HG03442 (cell line): Measurements from ENCODE around the gene CPLX3.
A peak's percentile ranks its signal among the peaks of the same experiment; 100 is the strongest.
"Not testable (repeated sequence)": the region's sequence is repeated elsewhere in the genome, so short reads cannot be mapped to it uniquely, and the experiment has no call there.

Experiments used
- ATAC-seq: cut with Tn5 transposase; IDR thresholded peaks from one replicate; pipeline ENCODE4 v1.9.1; 2021; ENCODE audit warnings: mild to moderate bottlenecking, moderate library complexity; ENCODE audit not compliant: unreplicated experiment

The CPLX3 gene

DNA sequence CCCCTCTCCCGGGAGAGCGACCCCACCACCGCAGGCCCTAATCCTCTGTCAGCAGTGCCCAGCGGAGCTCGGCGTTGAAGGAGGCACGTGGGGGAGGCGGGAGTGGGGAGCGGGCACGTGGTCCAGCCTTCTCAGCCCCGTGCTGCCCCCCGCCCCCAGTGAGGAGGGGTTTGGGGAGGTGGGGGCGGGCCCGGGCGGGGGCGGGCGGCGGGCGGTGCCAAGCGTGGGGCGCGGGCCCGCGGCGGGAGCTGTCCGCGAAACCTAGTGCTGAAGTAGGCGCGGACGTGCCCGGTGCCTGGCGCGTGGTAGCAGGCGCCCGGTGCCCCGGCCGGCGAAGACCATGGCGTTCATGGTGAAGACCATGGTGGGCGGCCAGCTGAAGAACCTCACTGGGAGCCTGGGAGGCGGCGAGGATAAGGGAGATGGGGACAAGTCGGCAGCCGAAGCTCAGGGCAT, at the start of gene CPLX3:
Gene CPLX3 (plus strand): TSS at position 264 of the 456 bp plus-strand sequence. CDS start 77 bp downstream, at position 341.
- ATAC-seq: no peak

DNA sequence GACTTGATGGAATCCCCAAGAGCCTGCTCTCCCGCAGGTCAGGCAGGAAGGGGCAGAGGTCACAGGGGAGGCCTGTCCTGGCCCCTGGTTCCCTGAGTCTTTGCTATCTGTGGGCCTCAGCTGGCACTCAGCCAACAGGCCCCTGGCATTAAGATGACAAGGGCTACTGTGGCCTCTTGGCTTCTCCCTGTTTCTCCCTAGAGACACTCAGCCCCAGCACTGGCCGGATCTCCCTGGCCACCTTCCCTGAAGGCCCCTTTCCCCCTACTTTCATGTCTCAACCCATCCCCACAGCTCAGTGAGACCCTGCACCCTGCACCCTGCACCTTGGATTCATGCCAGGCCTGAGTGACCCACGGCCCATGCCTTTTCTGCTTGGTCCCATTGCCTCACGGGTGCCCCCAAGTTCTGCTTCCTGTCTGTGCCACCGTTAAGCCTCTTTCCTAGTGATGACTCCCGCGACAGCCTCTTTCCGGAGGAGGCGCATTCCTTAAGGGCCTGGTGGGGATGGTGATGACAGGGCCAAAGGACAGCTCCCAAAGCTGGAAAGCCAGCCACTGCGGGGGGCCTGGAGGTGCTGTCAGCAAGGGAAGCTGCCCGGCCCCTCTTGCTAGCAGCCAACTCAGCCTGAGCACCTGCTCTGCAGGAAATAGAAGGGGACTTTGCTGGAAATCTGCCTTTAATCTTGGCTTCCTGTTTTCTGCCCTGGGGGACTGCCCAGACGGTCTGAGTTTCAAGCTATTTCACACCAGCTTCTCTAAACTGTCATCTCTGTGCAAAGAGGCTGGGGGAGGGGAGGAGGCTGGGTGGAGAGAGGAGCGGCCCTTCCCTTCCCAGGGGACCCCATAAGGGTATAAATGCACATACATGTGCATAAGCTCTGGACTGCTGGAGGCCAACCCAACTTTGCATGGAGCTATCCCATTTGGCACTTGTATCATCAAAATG, 49.3 kb upstream of the CPLX3 start:
- no peak for ATAC-seq

DNA sequence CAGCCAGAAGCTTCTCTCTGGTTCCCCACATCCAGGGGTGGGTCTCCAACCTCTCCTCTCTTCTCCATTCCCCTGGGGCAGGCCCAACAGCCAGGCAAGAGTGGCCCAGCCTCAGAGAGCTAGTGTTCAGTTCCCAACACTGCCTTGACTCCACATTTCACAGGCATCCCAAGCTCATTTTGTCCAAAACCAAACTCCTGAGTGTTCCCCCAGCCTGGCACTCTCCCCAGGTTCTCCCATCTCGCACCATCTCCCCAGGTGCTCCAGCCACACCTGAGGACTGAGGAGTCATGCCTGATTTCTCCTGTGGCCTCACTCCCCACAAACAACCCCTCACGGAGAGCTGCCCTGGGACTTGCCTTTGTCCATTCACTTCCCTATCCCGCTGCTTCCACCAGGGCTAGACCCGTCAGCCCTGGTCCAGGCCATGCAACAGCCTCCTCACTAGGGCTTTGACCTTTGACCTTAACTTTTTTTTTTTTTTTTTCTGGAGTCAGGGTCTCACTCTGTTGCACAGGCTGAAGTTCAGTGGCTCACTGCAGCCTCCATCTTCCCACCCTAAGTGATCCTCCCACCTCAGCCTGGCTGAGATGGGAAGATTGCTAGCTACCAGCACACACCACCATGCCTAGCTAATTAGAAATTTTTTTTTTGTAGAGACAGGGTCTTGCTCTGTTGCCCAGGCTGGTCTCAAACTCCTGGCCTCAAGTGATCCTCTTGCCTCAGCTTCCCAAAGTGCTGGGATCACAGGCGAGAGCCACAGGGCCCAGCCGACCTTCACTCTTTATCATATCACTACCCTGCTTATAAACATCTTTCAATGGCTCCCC, 48.4 kb upstream of the CPLX3 start:
- no peak for ATAC-seq

DNA sequence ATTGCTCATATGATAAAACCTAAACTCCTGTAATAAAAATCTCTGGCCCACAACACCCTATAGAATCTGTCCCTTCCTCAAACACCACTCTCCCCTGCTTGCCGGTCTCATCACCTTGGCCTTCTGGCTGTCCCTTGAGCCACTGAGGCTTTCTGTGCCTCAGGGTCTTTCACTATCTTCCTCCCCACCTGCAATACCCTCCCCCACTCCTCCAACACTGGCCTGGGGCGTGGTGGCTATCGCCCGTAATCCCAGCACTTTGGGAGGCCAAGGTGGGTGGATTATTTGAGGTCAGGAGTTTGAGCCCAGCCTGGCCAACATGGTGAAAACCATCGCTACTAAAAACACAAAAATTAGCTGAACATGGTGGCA, 47.8 kb upstream of the CPLX3 start:
- no peak for ATAC-seq

- ATAC-seq: no peak
Measured at GRCh38 chr15:74779162-74779648, 47.2 kb upstream of the CPLX3 start.

GRCh38 chr15:74780523-74781430, 45.6 kb upstream of the CPLX3 start:
- no peak for ATAC-seq

DNA sequence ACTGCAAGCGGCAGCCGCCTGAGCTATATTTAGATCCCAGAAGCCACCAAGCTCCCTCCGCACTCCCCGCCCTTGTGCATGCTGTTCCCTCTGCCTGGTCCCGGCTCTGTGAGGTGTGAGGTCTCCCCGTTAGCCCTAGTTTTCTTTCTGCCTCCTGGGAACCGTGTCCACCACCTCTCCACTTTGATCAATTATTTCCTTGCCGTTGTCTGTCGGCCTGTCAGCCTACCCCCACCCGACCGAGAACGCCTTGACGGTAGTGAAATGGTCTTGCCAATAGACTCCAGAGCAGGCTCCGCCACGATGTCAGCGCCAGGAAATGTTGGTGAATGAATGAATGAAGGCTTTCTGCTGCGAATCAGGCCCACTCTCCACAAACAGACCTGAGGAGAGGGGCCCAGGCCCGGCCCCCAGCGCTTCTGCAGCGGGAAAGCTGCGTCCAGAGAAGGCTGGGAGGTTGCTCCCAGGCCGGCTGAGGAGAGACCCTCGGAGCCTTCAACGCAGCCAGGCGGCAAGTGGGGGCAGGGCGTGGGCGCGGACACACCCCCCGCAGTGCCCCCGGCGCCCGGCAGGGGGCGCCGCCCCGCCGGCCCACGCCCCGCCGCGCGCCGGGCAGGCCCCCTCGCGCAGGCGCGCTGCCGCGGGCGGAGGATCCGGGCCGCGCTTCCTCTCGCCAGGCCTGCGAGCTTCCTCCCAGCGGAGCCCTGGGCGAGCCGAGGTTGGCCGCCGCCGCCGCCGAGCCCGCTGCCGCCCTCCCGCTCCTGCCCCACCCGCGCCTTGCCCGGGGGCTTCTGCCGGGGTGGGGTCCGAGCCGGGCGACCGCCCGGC, 44.8 kb upstream of the CPLX3 start, which contains the start of gene CSK:
Gene CSK (plus strand): TSS at position 650 of the 828 bp plus-strand sequence. CDS start 16,218 bp downstream, outside the sequence.
- peak; percentile 41 for ATAC-seq

DNA sequence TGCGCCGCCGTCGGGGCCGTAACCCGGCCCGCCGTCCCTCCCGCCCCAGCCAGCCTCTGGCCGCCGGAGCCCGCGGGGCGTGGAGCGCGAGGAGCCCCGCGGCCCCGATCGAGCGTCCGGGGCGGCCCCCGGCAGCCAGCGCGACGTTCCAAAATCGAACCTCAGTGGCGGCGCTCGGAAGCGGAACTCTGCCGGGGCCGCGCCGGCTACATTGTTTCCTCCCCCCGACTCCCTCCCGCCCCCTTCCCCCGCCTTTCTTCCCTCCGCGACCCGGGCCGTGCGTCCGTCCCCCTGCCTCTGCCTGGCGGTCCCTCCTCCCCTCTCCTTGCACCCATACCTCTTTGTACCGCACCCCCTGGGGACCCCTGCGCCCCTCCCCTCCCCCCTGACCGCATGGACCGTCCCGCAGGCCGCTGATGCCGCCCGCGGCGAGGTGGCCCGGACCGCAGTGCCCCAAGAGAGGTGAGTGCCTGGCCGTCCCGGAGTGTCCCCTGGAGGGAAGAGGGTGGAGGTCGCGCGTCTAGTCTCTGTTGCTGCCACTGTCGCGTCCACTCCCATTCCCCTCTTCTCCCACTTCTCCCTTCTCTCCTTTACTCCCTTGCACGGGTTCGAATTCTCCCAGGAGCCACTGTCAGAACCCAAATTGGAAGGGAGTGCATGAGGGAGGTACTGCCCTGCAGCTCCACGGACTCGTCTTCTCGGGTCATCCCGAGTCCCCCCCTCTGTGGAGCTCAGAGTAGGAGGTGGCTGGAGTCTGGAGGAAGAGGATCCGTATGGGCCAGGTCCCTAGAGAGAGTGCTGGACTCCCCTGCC, 44.0 kb upstream of the CPLX3 start:
- ATAC-seq: peak; percentile 9

DNA sequence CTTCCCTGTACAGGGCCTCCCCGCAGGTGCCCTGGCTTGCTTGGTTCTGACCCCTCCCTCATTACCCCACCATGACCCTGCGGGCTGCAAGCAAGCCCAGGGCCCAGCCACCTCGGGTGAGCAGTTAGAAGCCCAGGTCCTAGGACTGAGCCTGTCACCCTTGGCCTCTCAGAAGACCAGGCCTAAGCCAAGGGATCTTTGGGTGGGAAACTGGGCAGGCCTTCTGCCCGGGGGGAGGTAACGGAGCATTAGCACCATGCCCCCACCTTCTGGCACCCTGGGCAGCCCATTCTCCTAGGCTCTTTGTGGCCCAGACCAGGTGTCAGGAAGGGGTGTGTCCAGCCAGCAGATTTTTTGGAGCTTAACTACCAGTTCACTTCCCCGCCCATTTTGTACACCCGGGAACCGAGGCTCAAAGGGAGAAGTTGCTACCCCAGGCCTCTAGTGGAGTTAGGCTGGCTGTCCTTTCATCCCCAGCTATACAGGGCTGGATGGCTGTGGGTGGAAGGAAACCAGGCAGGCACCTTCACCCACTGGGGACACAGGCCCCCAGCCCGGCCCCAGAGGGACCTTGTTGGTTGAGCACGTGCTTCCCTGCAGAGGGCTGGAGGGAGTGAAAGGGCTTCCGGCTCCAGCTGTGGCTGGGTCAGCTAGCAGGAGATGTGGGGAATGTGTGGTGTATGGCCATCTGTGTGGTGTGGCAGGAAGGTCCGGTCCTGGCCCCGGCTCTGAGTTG, 43.2 kb upstream of the CPLX3 start:
- ATAC-seq: no peak

DNA sequence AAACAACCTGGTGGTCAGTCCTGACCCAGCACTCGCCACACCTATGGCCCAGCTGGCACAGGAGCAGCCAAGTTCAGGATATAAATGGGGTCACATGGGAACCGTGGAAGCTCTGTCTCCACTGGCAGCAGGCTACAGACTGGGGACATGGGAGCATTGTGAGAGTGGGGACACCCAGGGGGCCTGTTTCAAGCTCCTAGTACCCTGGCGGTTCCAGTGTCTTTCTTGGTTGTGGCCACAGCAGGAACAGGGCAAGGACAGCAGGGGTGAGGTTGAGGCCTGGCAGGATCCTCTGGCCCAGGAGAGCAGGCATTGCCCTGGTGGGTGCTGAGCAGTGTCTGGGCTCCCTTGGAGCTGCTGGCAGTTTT, 42.6 kb upstream of the CPLX3 start:
- no peak for ATAC-seq

GRCh38 chr15:74784426-74785193, 41.8 kb upstream of the CPLX3 start:
- no peak for ATAC-seq

- ATAC-seq: no peak
Measured at GRCh38 chr15:74785194-74786032, 41.0 kb upstream of the CPLX3 start.

DNA sequence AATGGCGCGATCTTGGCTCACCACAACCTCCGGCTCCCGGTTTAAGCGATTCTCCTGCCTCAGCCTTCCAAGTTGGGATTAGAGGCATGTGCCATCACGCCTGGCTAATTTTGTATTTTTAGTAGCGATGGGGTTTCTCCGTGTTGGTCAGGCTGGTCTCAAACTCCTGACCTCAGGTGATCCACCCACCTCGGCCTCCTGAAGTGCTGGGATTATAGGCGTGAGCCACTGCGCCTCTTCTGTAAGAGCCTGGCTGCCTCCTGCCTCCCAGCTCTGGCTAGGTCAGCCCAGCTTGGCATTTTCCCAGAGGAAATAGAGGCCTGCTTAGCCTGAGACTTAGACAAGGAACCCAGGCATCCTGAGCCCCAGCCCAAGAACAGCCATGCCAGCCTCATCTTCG, 40.3 kb upstream of the CPLX3 start:
- not testable (repeated sequence) for ATAC-seq

DNA sequence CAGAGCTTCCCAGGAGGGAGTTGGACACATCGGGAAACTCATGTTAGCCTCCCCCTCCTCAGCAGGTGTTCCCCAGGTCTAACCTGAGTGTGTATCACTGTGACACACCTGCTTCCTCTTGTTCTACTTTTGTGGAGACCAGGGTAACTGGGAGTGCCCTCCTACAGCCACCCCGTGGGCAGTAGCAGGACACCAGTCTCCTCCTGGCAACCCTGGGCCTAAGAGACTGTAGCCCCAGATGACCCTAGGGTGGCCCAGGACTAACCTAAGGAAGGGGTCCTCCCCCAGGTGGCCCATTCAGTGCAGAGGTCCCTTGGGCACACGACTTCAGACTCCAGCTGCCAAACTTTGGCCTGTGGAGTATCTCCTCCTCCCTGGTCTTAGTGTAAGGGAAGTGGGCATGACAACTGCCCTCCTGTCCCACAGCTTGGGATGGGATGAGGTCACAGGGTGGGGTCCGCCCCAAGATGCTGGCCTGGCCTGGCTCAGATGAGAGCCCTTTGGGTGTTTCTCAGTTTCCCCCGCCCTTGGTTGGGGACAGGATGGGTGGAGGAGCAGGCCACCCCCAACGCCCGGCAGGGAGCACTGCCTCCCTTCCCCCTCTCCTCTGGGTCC, 39.8 kb upstream of the CPLX3 start:
- no peak for ATAC-seq

DNA sequence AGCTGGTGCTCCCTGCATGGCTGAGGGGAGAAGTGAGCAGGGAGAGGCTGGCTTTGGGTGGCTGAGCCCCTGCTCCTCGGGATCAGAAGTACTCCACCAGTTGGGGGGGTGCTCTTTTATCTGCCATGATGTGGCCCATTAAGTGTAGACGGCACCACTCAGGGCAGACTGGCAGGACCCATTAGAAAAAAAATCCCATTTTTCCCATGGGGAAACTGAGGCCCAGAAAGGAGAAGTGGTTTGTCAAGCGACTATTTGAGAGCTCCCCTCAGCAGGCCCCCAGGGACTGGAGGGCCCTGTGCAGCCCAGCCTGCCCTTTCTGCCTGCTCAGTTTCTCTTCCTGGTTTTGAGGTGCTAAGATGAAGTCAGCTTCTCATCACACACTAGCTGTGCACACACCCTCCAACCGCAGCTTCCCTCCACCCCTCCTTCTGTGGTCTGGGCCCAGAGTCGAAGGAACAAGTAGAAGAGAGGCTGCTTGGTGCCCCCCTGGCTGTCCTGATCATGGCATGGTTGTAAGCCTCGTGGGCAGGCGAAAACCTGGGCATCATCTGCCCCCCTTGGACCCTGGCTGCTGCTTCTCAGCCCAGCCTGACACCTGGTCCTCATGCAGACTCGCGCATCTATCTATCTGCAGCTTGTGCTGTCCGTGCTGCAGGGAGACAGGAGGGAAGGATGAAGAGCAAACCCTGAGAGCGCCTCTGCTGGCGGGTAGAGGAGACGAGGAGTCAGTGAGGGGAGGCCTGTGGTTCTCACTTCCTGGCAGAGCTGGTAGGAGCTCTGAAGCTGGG, 39.0 kb upstream of the CPLX3 start:
- peak; percentile 41 for ATAC-seq
